22Rv1 (cell line): ENCODE results near the gene RAC3.

Experiments used
- ZFX ChIP-seq: fragments of 450-650 bp; IDR thresholded peaks from 2 replicates; pipeline ENCODE4 v1.6.1; 2017; ENCODE audit warnings: antibody characterized with exemption, borderline replicate concordance
- TF ChIP-seq, protein P1 (sequence below): fragments of 450-650 bp; IDR thresholded peaks from 2 replicates; pipeline ENCODE4 v1.5.1; 2017; ENCODE audit warnings: mild to moderate bottlenecking

DNA sequence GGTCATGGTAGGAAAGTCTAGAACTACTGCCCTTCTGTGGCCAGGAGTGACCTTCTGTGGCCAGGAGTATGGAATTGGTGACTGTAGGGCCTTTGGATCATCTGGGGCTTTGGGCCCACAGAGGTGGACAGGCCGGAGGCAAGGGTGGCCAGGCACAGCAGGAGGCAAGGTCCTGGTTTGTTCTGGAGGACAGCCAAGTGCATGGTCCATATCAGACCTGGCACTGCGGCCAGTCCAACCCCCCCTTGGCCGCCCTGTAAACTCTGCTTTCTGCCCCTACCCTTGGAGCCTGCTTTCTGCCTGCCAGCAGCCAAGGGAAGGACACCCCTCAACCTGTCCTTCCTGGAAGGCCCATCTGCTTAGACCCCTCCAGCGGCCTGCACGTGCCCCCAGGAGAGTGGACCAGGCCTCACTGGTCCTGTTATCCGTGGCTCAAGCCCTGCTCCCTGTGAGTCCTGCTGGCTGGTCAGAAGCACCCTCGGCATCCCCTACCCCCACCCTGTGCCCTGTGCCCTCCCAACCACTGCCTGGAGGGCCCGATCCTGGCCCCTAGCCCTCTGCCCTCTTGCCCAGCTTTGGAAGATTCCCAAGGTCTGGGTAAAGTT is 8.3 kb downstream of the RAC3 start:
- TF ChIP-seq, protein P1, sequence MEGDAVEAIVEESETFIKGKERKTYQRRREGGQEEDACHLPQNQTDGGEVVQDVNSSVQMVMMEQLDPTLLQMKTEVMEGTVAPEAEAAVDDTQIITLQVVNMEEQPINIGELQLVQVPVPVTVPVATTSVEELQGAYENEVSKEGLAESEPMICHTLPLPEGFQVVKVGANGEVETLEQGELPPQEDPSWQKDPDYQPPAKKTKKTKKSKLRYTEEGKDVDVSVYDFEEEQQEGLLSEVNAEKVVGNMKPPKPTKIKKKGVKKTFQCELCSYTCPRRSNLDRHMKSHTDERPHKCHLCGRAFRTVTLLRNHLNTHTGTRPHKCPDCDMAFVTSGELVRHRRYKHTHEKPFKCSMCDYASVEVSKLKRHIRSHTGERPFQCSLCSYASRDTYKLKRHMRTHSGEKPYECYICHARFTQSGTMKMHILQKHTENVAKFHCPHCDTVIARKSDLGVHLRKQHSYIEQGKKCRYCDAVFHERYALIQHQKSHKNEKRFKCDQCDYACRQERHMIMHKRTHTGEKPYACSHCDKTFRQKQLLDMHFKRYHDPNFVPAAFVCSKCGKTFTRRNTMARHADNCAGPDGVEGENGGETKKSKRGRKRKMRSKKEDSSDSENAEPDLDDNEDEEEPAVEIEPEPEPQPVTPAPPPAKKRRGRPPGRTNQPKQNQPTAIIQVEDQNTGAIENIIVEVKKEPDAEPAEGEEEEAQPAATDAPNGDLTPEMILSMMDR: no peak
- no peak for TF ChIP-seq ZFX
